ENCODE data around the gene ZNF417. TPM values are rescaled to one million over a fixed set of nuclear protein-coding genes. Genes with fewer than 3 reads are reported as not detected.
"Not testable (repeated sequence)": the region's sequence is repeated elsewhere in the genome, so short reads cannot be mapped to it uniquely, and the experiment has no call there.

ZNF417 gene
- total RNA-seq, 2 experiments from 2014 or later, result 17.8 to 24.0 TPM

DNA sequence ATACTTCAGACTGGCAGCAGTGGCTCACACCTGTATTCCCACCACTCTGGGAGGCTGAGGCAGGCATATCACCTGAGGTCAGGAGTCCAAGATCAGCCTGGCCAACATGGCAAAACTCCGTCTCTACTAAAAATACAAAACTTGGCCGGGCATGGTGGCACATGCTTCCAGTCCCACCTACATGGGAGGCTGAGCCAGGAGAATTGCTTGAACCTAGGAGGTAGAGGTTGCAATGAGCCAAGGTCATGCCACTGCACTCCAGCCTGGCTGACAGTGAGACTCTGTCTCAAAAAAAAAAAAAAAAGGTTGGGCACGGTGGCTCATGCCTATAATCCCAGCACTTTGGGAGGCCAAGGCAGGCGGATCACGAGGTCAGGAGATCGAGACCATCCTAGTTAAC, 46.7 kb downstream of the ZNF417 start:
- CTCF ChIA-PET, result interaction anchor here (0.6 kb wide), 1 partner anchor 53 kb away, joined by 4 read pairs; no protein-coding TSS in a partner anchor
- not testable (repeated sequence) for H3K4me1 Mint-ChIP-seq, H3K27ac Mint-ChIP-seq, DNase-seq, H3K4me3 Mint-ChIP-seq, ATAC-seq, H3K27me3 Mint-ChIP-seq
- Mint-ChIP-seq H3K36me3 (peaks cover 86% of the 10 kb centered on the region), H3K9me3 (ENCODE audit: low read depth) (peaks cover 41% of the 10 kb centered on the region)

DNA sequence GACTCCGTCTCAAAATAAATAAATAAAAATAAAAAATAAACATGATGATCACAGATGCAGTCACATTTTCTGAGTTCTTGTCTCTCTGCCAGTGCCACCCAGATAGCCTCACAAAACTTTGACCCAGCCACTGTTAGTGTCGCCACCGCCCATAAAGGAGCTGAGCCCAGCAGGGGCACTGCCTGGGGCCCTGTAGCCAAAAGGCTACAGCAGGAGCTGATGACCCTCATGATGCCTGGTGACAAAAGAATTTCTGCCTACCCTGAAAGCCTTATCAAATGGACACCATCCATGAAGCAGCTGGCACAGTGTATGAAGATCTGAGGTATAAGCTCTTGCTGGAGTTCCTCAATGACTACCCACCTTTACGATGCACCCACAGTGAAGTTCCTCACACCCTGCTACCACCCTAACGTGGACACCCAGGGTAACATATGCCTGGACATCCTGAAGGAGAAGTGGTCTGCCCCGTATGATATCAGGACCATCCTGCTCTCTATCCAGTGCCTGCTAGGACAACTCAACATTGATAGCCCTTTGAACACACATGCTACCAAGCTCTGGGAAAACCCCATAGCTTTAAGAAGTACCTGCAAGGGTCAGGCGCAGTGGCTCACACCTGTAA, 48.4 kb downstream of the ZNF417 start:
- ATAC-seq (no peak), DNase-seq (no peak)
- peaks cover 83% of the 10 kb centered on the region for H3K36me3 Mint-ChIP-seq
- H3K4me1 Mint-ChIP-seq, result no peaks in the 10 kb centered on the region
- H3K4me3 Mint-ChIP-seq, result no peak overlapping the region
- no peak overlapping the region for H3K27ac Mint-ChIP-seq
- no peaks in the 10 kb centered on the region for H3K27me3 Mint-ChIP-seq
- peaks cover 30% of the 10 kb centered on the region for H3K9me3 Mint-ChIP-seq (ENCODE audit: low read depth)
- CTCF ChIA-PET, result no interaction called here

Other genes with a start within 250 kb of the ZNF417 start
- gene ZSCAN4, start 247.7 kb downstream of the ZNF417 start, total RNA-seq, result not detected
- gene ZNF551, start 234.6 kb downstream of the ZNF417 start, total RNA-seq, result 10 to 100 TPM; 13.3 to 16.7 TPM
- gene ZNF154, start 207.4 kb downstream of the ZNF417 start, total RNA-seq, result 1 to 10 TPM; 4.0 to 5.6 TPM
- 10 to 100 TPM; 13.0 to 13.8 TPM for gene ZNF671, start 189.0 kb downstream of the ZNF417 start, total RNA-seq
- gene ZNF776, start 169.8 kb downstream of the ZNF417 start, total RNA-seq, result 10 to 100 TPM; 15.4 to 18.1 TPM
- gene ZNF586, start 146.9 kb downstream of the ZNF417 start, total RNA-seq, result 10 to 100 TPM; 20.4 to 23.0 TPM
- gene ZNF552, start 101.7 kb downstream of the ZNF417 start, total RNA-seq, result 10 to 100 TPM in 1 of 2 experiments, 1 to 10 TPM in 1; 9.7 to 11.1 TPM
- gene ZNF587B, start 86.3 kb downstream of the ZNF417 start, total RNA-seq, result 10 to 100 TPM; 14.6 to 19.3 TPM
- gene ZNF587, start 66.7 kb downstream of the ZNF417 start, total RNA-seq, result 10 to 100 TPM; 30.8 to 41.2 TPM
- gene ZNF814, start 27.6 kb downstream of the ZNF417 start, total RNA-seq, result 10 to 100 TPM; 26.7 to 28.1 TPM
- 1 to 10 TPM; 5.7 to 6.6 TPM for gene ZNF418, start 18.8 kb upstream of the ZNF417 start, total RNA-seq
- gene ZNF256, start 31.1 kb upstream of the ZNF417 start, total RNA-seq, result 1 to 10 TPM; 7.6 to 9.3 TPM
- gene C19orf18, start 57.9 kb upstream of the ZNF417 start, total RNA-seq, result under 1 TPM; 0.33 to 0.88 TPM
- gene ZNF606, start 86.2 kb upstream of the ZNF417 start, total RNA-seq, result 10 to 100 TPM; 11.6 to 12.8 TPM
- not detected for gene ZSCAN1, start 117.4 kb upstream of the ZNF417 start, total RNA-seq
- gene ZNF135, start 142.7 kb upstream of the ZNF417 start, total RNA-seq, result under 1 TPM; 0.49 to 0.76 TPM
- 10 to 100 TPM; 15.9 to 24.8 TPM for gene ZSCAN18, start 181.6 kb upstream of the ZNF417 start, total RNA-seq
- 1 to 10 TPM; 4.0 to 4.6 TPM for gene ZNF329, start 234.2 kb upstream of the ZNF417 start, total RNA-seq

All from activated CD8-positive, alpha-beta memory T cell treated with anti-CD3 and anti-CD28 coated beads, Interleukin-2, amount 10 ng/mL, durations not matched to agents 7 days and 5 days (primary cell).